ENCODE data around the gene PATE1. TPM values are rescaled to one million over a fixed set of nuclear protein-coding genes. Genes with fewer than 3 reads are reported as not detected.

The PATE1 gene
- total RNA-seq, 2 experiments from 2014 or later: not detected

DNA sequence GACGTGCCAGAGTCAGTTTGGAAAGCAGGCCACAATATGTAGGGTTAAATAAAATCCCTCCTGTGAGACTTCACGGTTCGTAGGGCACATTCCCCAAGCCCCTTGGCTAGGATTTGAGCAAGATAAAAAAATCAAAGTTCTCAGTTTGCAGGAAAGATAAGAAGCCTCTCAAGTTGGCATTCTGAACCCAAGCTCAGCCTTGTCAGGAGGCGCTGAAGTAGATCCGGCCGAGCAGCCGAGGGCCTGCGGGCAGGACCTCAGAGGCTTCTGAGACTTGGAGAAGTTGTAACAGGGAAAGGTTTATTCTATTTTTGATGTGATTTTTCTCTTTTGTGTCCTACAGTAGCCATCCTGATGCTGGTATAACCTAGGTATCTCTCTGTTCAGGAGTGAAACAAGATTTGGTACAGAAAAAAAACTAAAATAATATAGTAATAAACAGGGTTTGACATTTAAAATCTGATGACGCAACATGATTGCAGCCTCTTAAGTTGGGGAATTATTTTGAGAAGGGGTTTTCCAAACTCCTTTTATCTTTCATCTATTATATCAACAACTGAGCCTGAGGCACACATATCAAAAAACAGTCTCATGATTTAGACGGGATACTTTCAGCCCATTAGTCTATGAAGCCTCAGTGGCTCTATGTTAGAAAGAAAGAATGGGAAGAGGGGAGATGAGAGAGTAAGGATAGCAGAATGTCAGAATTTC, 22.4 kb downstream of the PATE1 start:
- Mint-ChIP-seq H3K27me3 (peaks cover 15% of the 10 kb centered on the region), H3K4me1 (no peaks in the 10 kb centered on the region), H3K4me3 (no peak overlapping the region), H3K36me3 (no peaks in the 10 kb centered on the region), H3K9me3 (no peaks in the 10 kb centered on the region), H3K27ac (no peak overlapping the region)
- POLR2A ChIA-PET: no interaction called here
- no peak for DNase-seq
- no peak for ATAC-seq (ENCODE audit: low read depth)

DNA sequence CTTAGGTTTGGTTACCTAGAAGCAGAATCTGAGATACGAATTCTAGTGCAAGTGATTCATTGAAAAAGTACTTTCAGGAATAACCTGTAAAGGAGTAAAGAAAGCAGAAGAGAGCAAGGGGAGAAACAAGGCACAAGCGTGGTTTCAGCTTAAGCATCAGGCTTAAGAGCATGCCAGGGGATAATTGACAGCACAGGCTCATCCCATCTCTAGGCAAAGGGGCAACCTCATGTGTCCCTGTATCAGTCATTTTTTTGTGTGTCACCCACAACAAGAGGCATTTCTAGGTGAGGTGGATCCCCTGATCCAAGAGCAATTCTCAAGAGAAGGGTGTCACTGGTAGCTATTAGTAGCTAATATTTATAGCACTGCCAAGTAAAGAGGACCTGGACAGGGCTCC, 24.5 kb downstream of the PATE1 start:
- DNase-seq (no peak), ATAC-seq (ENCODE audit: low read depth) (no peak)
- H3K9me3 Mint-ChIP-seq: no peaks in the 10 kb centered on the region
- no peak overlapping the region for H3K4me3 Mint-ChIP-seq
- H3K36me3 Mint-ChIP-seq: no peaks in the 10 kb centered on the region
- H3K27ac Mint-ChIP-seq: no peak overlapping the region
- H3K4me1 Mint-ChIP-seq: no peaks in the 10 kb centered on the region
- POLR2A ChIA-PET: no interaction called here
- peaks cover 12% of the 10 kb centered on the region for H3K27me3 Mint-ChIP-seq

DNA sequence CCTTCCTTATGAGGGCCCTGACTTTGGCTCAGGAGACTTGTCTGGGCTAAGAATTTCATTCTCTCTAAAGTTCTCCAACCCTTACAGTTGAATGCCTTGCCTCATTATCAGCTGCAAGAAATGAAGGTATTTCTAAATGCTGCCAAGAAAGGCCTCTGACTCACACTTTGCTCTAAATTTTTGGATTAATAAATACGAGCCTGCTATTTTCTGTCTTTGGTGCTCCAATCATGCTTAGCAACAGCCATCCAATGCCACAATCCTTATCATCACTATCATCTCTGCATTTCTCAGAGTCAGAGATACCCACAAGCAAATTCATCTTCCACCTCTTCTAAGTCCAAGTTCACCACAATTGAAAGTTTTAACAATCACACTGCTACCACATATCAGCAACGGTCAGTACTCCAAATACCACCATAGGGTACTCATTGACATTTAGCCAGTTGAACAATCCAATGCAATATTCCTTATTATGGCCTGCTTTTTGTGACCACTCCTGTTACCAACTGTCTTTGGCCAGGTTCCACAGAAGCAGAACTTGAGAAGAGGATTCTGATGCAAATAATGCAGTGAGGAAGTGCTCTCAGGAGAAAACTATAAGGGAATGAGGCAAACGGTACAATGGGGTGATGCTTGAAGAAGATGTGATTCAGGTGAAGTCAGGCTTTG, 26.9 kb downstream of the PATE1 start:
- no peak overlapping the region for H3K27ac Mint-ChIP-seq
- peaks cover 2% of the 10 kb centered on the region for H3K4me1 Mint-ChIP-seq
- POLR2A ChIA-PET: no interaction called here
- no peaks in the 10 kb centered on the region for H3K36me3 Mint-ChIP-seq
- no peak overlapping the region for H3K4me3 Mint-ChIP-seq
- H3K27me3 Mint-ChIP-seq: peaks cover 7% of the 10 kb centered on the region
- ATAC-seq (ENCODE audit: low read depth) (no peak), DNase-seq (no peak)
- no peaks in the 10 kb centered on the region for H3K9me3 Mint-ChIP-seq

DNA sequence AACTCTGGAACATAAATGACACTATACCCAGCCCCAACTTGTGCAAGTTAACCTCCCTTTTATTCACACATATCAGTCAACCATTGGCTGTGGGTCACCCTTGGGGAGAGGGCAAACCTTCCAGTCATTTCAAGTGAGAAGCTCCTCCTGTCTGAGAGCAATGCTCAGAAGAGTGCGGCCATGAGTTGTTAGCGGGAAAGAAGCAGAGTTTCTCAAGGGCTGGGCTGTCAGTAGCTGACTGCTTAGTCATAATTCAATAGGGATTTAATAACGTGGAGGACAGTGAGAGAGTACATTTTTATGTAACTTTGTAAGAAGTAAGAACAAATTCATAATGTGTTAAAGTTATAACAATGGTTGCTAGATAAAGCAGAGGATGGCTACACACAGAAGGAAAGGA, 27.4 kb downstream of the PATE1 start:
- POLR2A ChIA-PET: no interaction called here
- no peak overlapping the region for H3K4me3 Mint-ChIP-seq
- no peak overlapping the region for H3K27ac Mint-ChIP-seq
- peaks cover 2% of the 10 kb centered on the region for H3K4me1 Mint-ChIP-seq
- H3K36me3 Mint-ChIP-seq: no peaks in the 10 kb centered on the region
- no peak for ATAC-seq (ENCODE audit: low read depth)
- no peaks in the 10 kb centered on the region for H3K9me3 Mint-ChIP-seq
- DNase-seq: no peak
- peaks cover 5% of the 10 kb centered on the region for H3K27me3 Mint-ChIP-seq

DNA sequence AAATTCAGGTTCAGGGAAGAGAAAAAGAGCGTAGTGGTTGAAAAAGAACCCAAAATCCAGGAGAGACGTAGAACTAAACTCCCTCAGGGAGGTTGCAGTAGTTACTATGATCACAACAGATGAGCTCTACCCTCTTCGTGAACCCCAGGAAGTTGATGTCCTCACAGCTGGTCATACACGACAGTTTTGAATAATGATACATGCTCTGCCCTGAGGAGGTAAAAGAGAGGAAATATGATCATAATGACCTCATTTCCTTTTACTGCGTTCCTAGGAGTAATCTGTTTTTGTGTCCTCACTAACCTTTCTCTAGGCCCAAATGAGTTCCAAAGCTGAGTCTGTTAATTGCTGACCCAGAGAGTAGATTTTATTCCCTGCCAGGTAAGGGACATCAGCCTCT, 31.2 kb downstream of the PATE1 start:
- DNase-seq: no peak
- no peak overlapping the region for H3K4me3 Mint-ChIP-seq
- H3K4me1 Mint-ChIP-seq: peaks cover 2% of the 10 kb centered on the region
- H3K36me3 Mint-ChIP-seq: no peaks in the 10 kb centered on the region
- peaks cover 8% of the 10 kb centered on the region for H3K27me3 Mint-ChIP-seq
- POLR2A ChIA-PET: no interaction called here
- no peaks in the 10 kb centered on the region for H3K9me3 Mint-ChIP-seq
- no peak for ATAC-seq (ENCODE audit: low read depth)
- H3K27ac Mint-ChIP-seq: no peak overlapping the region

DNA sequence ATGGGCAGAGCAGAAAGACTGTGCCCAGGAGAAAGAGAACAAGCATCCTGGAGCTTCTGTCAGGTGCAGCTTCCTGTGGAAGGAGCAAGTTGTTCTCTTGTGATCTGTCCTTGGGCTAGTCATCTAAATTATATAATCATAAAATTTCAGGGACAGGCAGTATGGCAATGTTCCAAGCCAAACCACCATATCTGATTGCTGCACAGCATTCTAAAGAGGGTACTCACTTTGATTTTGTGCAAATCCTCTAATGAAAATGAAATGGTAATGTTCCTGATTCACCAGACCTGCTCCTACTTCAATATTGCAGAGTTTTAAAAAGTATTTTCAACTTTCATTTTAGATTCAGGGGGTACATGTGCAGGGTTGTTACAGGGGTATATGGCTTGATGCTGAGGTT, 32.6 kb downstream of the PATE1 start, which contains the start of gene PATE2:
PATE2 (minus strand) TSS at position 101 of the 400 bp plus-strand sequence; CDS start at position 46, 55 bp downstream.
- no peak within 1 kb of the TSS for H3K4me3 Mint-ChIP-seq

DNA sequence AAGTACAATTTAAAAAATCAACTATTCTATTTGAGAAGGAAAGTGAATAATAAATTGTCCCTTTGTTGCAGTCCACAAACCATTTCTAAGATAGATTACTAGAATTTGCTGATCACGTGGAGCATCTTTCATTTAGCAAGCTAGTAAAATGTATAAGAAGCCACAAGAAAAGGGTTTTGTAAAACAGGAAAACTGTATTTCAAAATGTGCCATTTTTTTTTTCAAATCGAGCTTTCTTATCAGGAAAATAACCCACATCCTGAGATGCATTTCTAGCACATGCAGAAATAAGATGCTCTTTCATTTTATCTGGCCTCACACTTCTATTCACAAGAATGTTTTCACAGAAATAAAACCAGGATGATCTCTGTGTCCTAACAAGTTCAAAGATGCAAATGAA, 38.6 kb downstream of the PATE1 start:
- ATAC-seq (ENCODE audit: low read depth) (no peak), DNase-seq (no peak)
- no peaks in the 10 kb centered on the region for H3K36me3 Mint-ChIP-seq
- H3K4me3 Mint-ChIP-seq: no peak overlapping the region
- peaks cover 5% of the 10 kb centered on the region for H3K27me3 Mint-ChIP-seq
- H3K27ac Mint-ChIP-seq: no peak overlapping the region
- POLR2A ChIA-PET: no interaction called here
- no peaks in the 10 kb centered on the region for H3K9me3 Mint-ChIP-seq
- H3K4me1 Mint-ChIP-seq: no peaks in the 10 kb centered on the region

More for the DNA sequence above, 32.6 kb downstream of the PATE1 start, which contains the start of gene PATE2:
- ATAC-seq (ENCODE audit: low read depth) (no peak), DNase-seq (no peak)
- H3K9me3 Mint-ChIP-seq: no peaks in the 10 kb centered on the region
- H3K27ac Mint-ChIP-seq: no peak within 1 kb of the TSS
- H3K36me3 Mint-ChIP-seq: no peaks in the 10 kb centered on the region
- H3K27me3 Mint-ChIP-seq: peaks cover 8% of the 10 kb centered on the region
- POLR2A ChIA-PET: no interaction called here
- H3K4me1 Mint-ChIP-seq: peaks cover 2% of the 10 kb centered on the region

DNA sequence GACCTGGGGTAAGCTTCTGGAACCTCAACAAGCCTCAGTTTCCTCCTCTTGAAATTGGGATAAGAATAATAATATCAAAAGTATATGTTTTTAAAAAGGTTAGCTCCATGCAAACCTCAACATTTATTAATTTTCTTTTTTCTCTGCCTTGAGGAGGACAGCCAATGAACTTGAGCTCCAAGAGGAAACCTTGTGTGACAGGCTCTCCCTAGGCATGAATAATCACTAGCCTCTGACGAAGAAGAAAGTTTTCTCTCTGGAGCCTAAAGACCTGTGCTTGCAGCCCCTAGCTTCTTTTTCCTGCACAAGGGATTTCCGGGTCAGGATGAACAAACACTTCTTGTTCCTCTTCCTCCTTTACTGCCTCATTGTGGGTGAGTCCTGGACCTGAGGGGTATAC, 41.7 kb downstream of the PATE1 start, which contains the start of gene PATE3:
PATE3 (plus strand) TSS at position 301 of the 400 bp plus-strand sequence; CDS start at position 326, 25 bp downstream.
- Mint-ChIP-seq H3K27ac (no peak within 1 kb of the TSS), H3K4me3 (no peak within 1 kb of the TSS), H3K4me1 (no peaks in the 10 kb centered on the region), H3K36me3 (no peaks in the 10 kb centered on the region), H3K9me3 (no peaks in the 10 kb centered on the region), H3K27me3 (peaks cover 2% of the 10 kb centered on the region)
- DNase-seq (no peak), ATAC-seq (ENCODE audit: low read depth) (no peak)
- POLR2A ChIA-PET: no interaction called here

DNA sequence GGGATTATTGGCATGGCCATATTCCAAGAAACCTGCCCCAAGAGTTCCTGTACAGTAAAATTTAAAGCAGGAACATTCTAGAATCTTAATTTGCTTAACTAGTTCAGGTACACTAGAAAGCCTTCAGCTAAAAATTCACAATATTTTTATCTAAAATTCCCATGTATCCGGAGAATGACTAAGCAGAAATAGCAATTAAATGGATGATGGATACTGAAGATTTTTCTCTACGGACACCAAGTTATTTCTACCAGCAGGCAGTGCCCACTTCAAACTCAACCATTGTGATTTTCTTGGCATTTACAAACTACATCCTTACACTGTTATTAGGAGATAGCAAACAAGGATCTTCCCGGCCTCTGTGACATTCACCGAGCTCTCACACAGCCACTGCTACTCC, 44.7 kb downstream of the PATE1 start:
- no peaks in the 10 kb centered on the region for H3K4me1 Mint-ChIP-seq
- no peak for ATAC-seq (ENCODE audit: low read depth)
- DNase-seq: no peak
- H3K36me3 Mint-ChIP-seq: no peaks in the 10 kb centered on the region
- POLR2A ChIA-PET: no interaction called here
- no peak overlapping the region for H3K27ac Mint-ChIP-seq
- H3K9me3 Mint-ChIP-seq: no peaks in the 10 kb centered on the region
- H3K4me3 Mint-ChIP-seq: no peak overlapping the region
- peaks cover 4% of the 10 kb centered on the region for H3K27me3 Mint-ChIP-seq

DNA sequence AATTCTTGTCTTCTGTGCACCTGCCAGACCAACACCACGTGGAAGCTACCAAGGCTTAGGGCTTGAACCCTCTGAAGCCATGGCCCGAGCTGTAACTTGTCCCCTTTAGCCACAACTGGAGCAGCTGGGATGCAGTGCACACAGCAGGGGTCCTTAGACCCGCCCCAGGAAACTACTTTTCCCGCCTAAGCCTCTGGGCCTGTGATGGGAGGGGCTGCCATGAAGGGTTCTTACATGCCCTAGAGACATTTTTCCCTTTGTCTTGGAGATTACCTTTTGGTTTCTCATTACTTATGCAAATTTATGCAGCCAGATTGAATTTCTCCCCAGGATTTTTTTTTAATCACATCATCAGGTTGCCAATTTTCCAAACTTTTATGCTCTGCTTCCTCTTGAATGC, 51.6 kb downstream of the PATE1 start:
- no peak for DNase-seq
- Mint-ChIP-seq H3K9me3 (peaks cover 11% of the 10 kb centered on the region), H3K27ac (no peak overlapping the region), H3K4me3 (no peak overlapping the region), H3K36me3 (peaks cover 2% of the 10 kb centered on the region), H3K27me3 (peaks cover 2% of the 10 kb centered on the region), H3K4me1 (no peaks in the 10 kb centered on the region)
- no peak for ATAC-seq (ENCODE audit: low read depth)
- POLR2A ChIA-PET: no interaction called here

Other genes with a start within 250 kb of the PATE1 start
- gene EI24, start 176.8 kb upstream of the PATE1 start, total RNA-seq: 10 to 100 TPM; 39.0 to 39.2 TPM
- gene STT3A, start 153.4 kb upstream of the PATE1 start, total RNA-seq: 10 to 100 TPM; 86.1 to 86.7 TPM
- 10 to 100 TPM; 61.5 to 66.9 TPM for gene CHEK1, start 121.1 kb upstream of the PATE1 start, total RNA-seq
- gene ACRV1, start 65.4 kb upstream of the PATE1 start, total RNA-seq: not detected
- gene PATE2, start 32.5 kb downstream of the PATE1 start, total RNA-seq: not detected
- gene PATE3, start 41.8 kb downstream of the PATE1 start, total RNA-seq: not detected
- not detected for gene PATE4, start 87.0 kb downstream of the PATE1 start, total RNA-seq
- gene HYLS1, start 141.4 kb downstream of the PATE1 start, total RNA-seq: 10 to 100 TPM in 1 of 2 experiments, 1 to 10 TPM in 1; 9.6 to 10.4 TPM
- gene PUS3, start 156.9 kb downstream of the PATE1 start, total RNA-seq: 10 to 100 TPM; 10.1 to 10.9 TPM
- not detected for gene DDX25, start 158.2 kb downstream of the PATE1 start, total RNA-seq
- gene VSIG10L2, start 199.8 kb downstream of the PATE1 start, total RNA-seq: not detected

All from activated naive CD8-positive, alpha-beta T cell treated with anti-CD3 and anti-CD28 coated beads, Interleukin-2, amount 10 ng/mL, durations not matched to agents 7 days and 5 days (primary cell).